Measurements from ENCODE around the gene UBAC1. TPM values are rescaled to one million over a fixed set of nuclear protein-coding genes. Genes with fewer than 3 reads are reported as not detected.
"Not testable (repeated sequence)": the region's sequence is repeated elsewhere in the genome, so short reads cannot be mapped to it uniquely, and the experiment has no call there.

Gene UBAC1
- polyA plus RNA-seq, 3 donors = 26.1 to 29.5 (median 28.3) TPM

- no peak for DNase-seq (ENCODE audit: low read depth in 3 of 3, low spot score in 2 of 3)
These were observed 15.2 kb downstream of the UBAC1 start for GRCh38 chr9:135945969-135946368.

- DNase-seq (ENCODE audit: low read depth in 3 of 3, low spot score in 2 of 3) = no peak
These were observed 16.5 kb downstream of the UBAC1 start for GRCh38 chr9:135944444-135945252.

- not testable (repeated sequence) for DNase-seq (ENCODE audit: low read depth in 3 of 3, low spot score in 2 of 3)
These were observed 17.6 kb downstream of the UBAC1 start for GRCh38 chr9:135943604-135944003.

GRCh38 chr9:135941288-135941995 lies 19.7 kb downstream of the UBAC1 start:
- no peak for DNase-seq (ENCODE audit: low read depth in 3 of 3, low spot score in 2 of 3)

GRCh38 chr9:135939351-135940265 lies 21.6 kb downstream of the UBAC1 start:
- no peak for DNase-seq (ENCODE audit: low read depth in 3 of 3, low spot score in 2 of 3)

GRCh38 chr9:135937521-135938489 lies 23.4 kb downstream of the UBAC1 start:
- DNase-seq (ENCODE audit: low read depth in 3 of 3, low spot score in 2 of 3) = no peak

GRCh38 chr9:135933114-135933513 lies 28.1 kb downstream of the UBAC1 start:
- no peak for DNase-seq (ENCODE audit: low read depth in 3 of 3, low spot score in 2 of 3)

GRCh38 chr9:135932656-135933055 lies 28.5 kb downstream of the UBAC1 start:
- no peak for DNase-seq (ENCODE audit: low read depth in 3 of 3, low spot score in 2 of 3)

GRCh38 chr9:135931349-135931820 lies 29.8 kb downstream of the UBAC1 start:
- DNase-seq (ENCODE audit: low read depth in 3 of 3, low spot score in 2 of 3) = no peak

- DNase-seq (ENCODE audit: low read depth in 3 of 3, low spot score in 2 of 3) = no peak
These were observed 30.5 kb downstream of the UBAC1 start for GRCh38 chr9:135930446-135931345.

GRCh38 chr9:135929656-135930445 lies 31.3 kb downstream of the UBAC1 start:
- DNase-seq (ENCODE audit: low read depth in 3 of 3, low spot score in 2 of 3) = no peak

GRCh38 chr9:135928731-135929655 lies 32.2 kb downstream of the UBAC1 start:
- no peak for DNase-seq (ENCODE audit: low read depth in 3 of 3, low spot score in 2 of 3)

GRCh38 chr9:135928074-135928730 lies 33.0 kb downstream of the UBAC1 start:
- no peak for DNase-seq (ENCODE audit: low read depth in 3 of 3, low spot score in 2 of 3)

GRCh38 chr9:135927195-135928013 lies 33.8 kb downstream of the UBAC1 start:
- DNase-seq (ENCODE audit: low read depth in 3 of 3, low spot score in 2 of 3) = no peak

- no peak for DNase-seq (ENCODE audit: low read depth in 3 of 3, low spot score in 2 of 3)
These were observed 34.6 kb downstream of the UBAC1 start for GRCh38 chr9:135926402-135927194.

Data from right renal cortex interstitium (tissue), 3 donors.